CD4-positive, alpha-beta T cell treated with Interleukin-12 subunit alpha and Interleukin-12 subunit beta, for 1 hour (primary cell): Measurements from ENCODE around the gene HNRNPC.
A peak's percentile ranks its signal among the peaks of the same experiment; 100 is the strongest.
"Not testable (repeated sequence)": the region's sequence is repeated elsewhere in the genome, so short reads cannot be mapped to it uniquely, and the experiment has no call there.

Experiments
- DNase-seq: peaks from one replicate; pipeline ENCODE4 v3.0.0-alpha.2; 2020

Gene HNRNPC

DNA sequence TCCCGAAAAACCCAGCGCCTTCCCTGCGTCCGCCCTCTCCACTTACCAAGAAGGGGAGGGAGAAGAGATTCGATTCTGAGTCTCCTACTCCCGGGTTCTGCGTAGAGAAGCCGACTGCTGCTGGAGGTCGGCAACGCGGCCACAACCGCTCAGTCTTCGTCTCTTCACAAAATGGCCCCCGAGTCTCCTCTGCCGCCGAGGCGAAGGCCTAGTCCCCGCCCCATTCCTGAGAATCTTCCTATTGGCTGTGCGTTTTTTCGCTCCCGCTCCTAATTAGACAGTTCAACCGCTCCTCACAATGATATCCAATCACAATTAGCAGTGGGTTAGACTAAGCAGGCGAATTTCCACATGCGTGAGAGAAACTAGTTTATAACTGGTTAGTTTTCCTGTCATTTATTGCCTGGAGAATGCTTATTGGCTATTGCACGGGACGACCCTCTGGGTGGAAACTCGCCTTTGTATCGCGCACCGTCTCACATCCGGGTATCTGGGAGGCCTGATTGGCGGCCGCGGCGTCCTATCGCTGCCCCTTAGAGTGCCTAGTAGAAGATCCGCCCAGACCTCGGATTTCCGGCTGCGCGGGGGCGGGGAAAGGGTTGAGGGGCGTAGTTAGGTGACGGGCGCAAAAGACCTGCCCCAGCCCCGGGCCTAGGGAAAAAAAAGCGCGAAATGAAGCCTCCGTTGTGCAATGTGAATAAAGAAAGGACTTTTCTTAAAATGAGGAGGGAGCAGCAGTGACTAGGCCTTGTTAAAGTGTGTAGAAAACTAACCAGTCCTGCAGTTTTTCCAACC, at the start of gene HNRNPC:
HNRNPC (minus strand) TSS at position 191 of the 795 bp plus-strand sequence. CDS start 35,249 bp downstream, outside the sequence.
- peak; percentile 100 for DNase-seq

- no peak for DNase-seq
Measured at GRCh38 chr14:21317398-21317797, 48.2 kb upstream of the HNRNPC start.

- DNase-seq, result no peak
Measured at GRCh38 chr14:21313512-21313911, 44.3 kb upstream of the HNRNPC start.

GRCh38 chr14:21311614-21312013, 42.4 kb upstream of the HNRNPC start:
- DNase-seq, result no peak

DNA sequence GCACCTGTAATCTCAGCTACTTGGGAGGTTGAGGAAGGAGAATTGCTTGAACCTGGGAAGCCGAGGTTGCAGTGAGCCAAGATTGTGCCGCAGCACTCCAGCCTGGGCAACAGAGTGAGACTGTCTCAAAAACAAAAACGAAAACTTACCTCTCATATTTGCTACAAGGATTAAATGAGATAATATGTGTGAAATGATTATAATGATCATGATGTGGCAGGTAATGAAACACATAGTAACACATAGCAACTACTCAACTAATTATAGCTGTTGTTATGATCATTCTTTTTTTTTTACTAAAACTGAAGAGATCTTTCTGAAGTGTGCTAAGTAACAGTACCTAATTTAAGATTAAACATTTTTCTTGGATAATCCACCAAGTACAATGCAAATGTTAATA, 40.7 kb upstream of the HNRNPC start:
- DNase-seq, result no peak

- no peak for DNase-seq
Measured at GRCh38 chr14:21309238-21309636, 40.0 kb upstream of the HNRNPC start.

DNA sequence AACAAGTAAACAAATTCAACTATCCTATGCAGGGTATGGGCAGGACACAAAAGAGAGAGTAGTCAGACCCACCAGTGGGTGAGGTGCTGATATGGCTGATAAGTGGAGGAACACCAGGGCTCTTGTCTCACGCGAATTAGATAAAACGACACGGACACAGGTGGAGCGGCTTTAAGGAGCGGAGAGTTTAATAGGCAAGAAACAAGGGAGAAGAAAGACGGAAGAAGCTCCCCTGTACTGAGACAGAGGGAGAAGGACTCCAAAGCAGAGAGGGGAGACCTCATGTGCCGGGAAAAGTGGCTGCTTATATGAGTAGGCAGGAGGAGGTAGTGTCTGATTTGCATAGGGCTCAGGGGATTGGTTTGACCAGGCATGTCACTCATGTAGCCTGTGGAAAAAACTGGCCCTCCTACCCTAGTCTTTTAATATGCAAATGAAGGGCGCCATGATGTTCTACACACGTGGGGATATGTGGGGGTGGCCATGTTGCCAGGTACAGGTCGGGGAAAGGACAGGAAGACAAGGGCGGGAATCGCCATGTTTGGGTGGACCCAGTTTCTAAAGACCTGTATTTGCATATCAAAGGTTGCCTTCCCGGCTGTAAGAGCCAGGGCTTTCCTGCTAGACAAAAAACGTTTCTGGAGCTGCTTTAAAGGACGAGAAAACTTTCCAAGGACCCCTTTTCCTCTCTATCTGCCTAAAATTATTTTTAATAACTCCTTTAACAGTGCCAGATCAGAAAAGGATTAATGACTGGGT, 39.4 kb upstream of the HNRNPC start:
- peak; percentile 87 for DNase-seq

GRCh38 chr14:21308132-21308478, 38.9 kb upstream of the HNRNPC start:
- no peak for DNase-seq

- no peak for DNase-seq
Measured at GRCh38 chr14:21307637-21308036, 38.4 kb upstream of the HNRNPC start.

- not testable (repeated sequence) for DNase-seq
Measured at GRCh38 chr14:21302836-21303140, 33.5 kb upstream of the HNRNPC start.

DNA sequence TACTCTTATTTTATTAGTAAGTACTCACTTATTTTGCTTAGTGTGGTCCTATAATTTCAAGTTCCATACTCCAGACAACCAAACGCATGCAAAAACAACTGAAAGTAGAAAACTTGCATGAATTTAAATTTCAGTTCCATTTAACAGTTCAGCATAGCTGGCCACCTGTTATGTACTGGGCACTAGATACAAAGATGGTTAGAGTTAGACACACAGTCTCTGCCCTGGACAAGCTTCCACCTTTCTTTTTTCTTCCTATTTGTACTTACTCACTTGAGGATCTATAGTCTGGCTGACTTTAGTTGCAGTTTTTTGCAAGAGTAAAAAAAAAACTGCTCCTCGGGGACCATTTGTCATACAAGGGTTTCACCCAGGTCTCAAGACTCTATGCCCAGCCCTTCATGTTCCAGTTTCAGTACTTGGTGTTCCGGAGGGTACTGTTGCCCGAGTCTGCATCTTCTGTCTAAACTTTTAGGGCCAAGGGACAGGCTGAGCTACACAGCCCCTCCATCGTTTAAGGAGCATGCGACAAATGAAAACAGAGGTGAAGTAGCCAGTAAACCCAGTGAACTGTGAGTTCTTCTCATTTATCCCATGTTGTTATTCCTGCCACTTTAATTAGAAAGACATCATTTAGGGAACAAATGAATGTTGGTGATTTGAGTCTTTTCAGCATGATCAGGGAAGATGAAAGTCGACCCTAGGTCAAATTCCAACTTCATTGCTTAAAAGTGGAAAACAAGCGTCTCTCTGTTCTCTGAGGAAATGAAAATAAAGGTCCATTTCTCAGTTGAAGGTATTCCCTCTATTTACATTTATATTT, 33.0 kb upstream of the HNRNPC start:
- DNase-seq, result no peak

DNA sequence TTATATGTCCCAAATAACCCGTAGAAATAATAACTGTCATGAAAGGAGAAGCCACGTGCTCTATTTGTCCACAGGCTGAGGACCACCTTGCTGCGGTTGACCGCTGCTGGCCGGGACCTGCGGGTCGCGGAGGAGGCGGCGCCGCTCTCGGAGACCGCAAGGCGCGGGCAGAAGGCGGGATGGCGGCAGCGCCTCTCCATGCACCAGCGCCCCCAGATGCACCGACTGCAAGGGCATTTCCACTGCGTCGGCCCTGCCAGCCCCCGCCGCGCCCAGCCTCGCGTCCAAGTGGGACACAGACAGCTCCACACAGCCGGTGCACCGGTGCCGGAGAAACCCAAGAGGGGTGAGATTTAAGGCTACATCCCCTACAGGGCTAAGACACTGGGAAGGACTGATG, 31.6 kb upstream of the HNRNPC start:
- peak; percentile 33 for DNase-seq

GRCh38 chr14:21299562-21300130, 30.4 kb upstream of the HNRNPC start:
- no peak for DNase-seq

DNA sequence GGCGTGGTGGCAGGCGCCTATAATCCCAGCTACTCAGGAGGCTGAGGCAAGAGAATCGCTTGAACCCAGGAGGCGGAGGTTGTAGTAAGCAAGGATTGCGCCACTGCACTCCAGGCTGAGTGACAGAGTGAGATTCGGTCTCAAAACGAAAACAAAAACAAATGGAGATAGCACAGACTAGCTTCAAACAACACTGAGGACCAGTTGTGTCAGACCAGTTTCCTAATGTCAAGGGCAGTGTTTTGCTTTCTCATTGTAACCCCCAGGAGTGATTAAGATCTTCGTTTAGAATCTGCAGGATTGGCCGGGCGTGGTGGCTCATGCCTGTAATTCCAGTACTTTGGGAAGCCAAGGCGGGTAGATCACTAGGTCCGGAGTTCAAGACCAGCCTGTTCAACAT, 29.1 kb upstream of the HNRNPC start:
- DNase-seq, result no peak

DNA sequence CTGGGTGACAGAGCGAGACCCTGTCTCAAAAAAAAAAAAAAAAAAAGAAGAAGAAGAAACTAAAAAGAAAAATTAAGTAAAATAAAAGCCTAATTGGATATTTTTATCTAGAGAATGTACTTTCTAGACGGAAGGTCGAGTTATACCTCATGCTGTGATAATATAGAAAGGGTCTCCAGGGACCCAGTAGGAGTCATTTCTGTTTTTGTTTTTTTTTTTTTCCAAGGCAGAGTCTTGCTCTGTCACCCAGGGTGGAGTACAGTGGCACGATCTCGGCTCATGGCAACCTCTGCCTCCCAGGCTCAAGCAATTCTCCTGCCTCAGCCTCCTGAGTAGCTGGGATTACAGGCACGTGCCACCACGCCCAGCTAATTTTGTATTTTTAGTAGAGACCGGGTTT, 24.8 kb upstream of the HNRNPC start:
- DNase-seq, result not testable (repeated sequence)

- DNase-seq, result no peak
Measured at GRCh38 chr14:21287168-21287567, 17.9 kb upstream of the HNRNPC start.

DNA sequence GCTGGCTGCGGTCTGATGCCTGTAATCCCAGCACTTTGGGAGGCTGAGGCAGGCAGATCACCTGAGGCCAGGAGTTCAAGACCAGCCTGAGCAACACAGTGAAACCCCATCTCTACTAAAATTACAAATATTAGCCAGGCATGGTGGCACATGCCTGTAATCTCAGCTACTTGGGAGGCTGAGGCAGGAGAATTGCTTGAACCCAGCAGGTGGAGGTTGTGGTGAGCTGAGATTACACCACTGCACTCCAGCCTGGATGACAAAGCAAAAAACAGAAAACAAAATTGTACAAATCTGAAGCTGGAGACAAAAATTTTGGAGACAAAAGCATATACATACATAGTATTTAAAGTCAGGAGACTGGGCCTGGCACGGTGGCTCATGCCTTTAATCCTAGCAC, 17.3 kb upstream of the HNRNPC start:
- DNase-seq, result not testable (repeated sequence)

DNA sequence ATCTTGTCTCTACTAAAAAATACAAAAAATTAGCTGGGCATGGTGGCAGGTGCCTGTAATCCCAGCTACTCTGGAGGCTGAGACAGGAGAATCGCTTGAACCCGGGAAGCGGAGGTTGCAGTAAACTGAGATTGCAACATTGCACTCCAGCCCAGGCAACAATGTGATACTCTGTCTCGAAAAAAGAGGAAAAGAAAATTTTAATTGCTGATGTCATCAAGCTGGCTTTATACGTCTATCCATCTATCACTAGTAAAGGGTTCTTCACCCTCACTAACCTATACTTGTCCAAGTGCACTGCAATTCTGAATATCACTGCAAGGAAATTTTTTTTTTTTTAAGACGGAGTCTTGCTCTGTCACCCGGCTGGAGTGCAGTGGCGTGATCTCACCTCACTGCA, 12.7 kb upstream of the HNRNPC start:
- not testable (repeated sequence) for DNase-seq

- DNase-seq, result no peak
Measured at GRCh38 chr14:21279783-21280182, 10.5 kb upstream of the HNRNPC start, which contains the start of gene RPGRIP1. RPGRIP1 (plus strand) TSS chr14:21280083; CDS start chr14:21287977, 7,894 bp downstream.

DNA sequence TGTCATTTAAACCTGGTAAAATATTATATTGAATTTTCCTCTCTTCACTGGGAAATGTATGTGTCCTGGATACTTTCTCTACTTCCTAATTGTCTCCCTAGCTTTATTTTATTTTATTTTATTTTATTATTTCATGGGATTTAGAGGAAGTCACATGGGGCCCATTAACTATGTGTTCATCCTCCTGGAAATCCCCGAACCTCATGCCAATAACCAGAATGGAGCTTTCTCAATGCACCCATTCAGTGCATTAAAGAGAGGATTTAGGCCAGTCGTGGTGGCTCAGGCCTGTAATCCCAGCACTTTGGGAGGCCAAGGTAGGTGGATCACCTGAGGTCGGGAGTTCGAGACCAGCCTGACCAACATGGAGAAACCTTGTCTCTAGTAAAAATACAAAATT, 9.4 kb upstream of the HNRNPC start:
- DNase-seq, result no peak

DNA sequence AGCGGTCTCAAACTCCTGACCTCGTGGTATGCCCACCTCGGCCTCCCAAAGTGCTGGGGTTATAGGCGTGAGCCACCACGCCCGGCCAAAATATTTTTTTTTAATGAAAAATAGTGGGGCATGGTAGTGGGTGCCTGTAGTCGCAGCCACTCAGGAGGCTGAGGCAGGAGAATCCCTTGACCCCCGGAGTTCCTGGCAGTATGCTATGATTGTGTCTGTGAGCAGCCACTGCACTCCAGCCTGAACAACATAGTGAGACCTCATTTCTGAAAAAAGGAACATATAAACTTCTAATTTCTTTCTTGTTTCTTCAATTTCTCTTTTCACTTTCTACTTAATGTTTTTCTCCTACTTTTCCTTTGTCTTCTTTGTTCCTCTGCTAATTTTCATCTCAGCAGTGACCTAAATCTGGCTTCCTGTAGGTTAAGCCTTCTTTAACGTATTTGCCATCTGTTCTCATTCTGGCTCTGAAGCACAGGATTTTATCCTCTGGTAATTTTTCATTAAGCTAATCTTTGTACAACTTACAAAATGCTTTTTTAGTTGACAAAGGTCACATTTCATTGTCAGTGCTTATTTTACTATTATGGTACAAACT, 6.1 kb upstream of the HNRNPC start:
- no peak for DNase-seq

DNA sequence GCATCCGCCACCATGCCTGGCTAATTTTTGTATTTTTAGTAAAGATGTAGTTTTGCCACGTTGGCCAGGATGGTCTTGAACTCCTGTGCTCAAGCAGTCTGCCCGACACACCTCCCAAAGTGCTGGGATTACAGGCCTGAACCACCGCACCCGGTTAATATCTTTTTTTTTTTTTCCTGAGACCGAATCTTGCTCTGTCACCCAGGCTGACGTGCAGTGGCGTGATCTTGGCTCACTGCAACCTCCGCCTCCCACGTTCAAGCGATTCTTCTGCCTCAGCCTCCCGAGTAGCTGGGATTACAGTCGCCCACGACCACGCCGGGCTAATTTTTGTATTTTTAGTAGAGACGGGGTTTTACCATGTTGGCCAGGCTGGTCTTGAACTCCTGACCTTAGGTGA, 3.4 kb upstream of the HNRNPC start:
- DNase-seq, result not testable (repeated sequence)
